ENCODE results near the gene PRR14.

The PRR14 gene

GRCh38 chr16:30660424-30661261 lies 9.9 kb downstream of the PRR14 start:
- DNase-seq = peak in 1 of 2 experiments; percentile 30

- DNase-seq = no peak
These were observed 11.7 kb downstream of the PRR14 start for GRCh38 chr16:30662449-30662848.

GRCh38 chr16:30663038-30663437 lies 12.3 kb downstream of the PRR14 start:
- no peak for DNase-seq

GRCh38 chr16:30663820-30664219 lies 13.1 kb downstream of the PRR14 start:
- no peak for DNase-seq

GRCh38 chr16:30664616-30665109 lies 13.9 kb downstream of the PRR14 start:
- DNase-seq = no peak

GRCh38 chr16:30665155-30665829 lies 14.5 kb downstream of the PRR14 start:
- DNase-seq = no peak

GRCh38 chr16:30665830-30666190 lies 15.1 kb downstream of the PRR14 start:
- no peak for DNase-seq

- DNase-seq = no peak
These were observed 15.9 kb downstream of the PRR14 start for GRCh38 chr16:30666681-30667080.

GRCh38 chr16:30667361-30667905 lies 16.7 kb downstream of the PRR14 start:
- DNase-seq = no peak

- no peak for DNase-seq
These were observed 17.6 kb downstream of the PRR14 start for GRCh38 chr16:30668393-30668792.

GRCh38 chr16:30669026-30669902 lies 18.5 kb downstream of the PRR14 start:
- no peak for DNase-seq

GRCh38 chr16:30669903-30670824 lies 19.4 kb downstream of the PRR14 start:
- no peak for DNase-seq

GRCh38 chr16:30675143-30675542 lies 24.4 kb downstream of the PRR14 start:
- DNase-seq = no peak

- DNase-seq = peak; percentile 15 to 32
These were observed 27.3 kb downstream of the PRR14 start for GRCh38 chr16:30677931-30678585.

- no peak for DNase-seq
These were observed 27.8 kb downstream of the PRR14 start for GRCh38 chr16:30678586-30678970.

GRCh38 chr16:30680326-30680725 lies 29.6 kb downstream of the PRR14 start:
- DNase-seq = no peak

GRCh38 chr16:30688701-30689100 lies 37.9 kb downstream of the PRR14 start:
- no peak for DNase-seq

GRCh38 chr16:30691907-30692306 lies 41.1 kb downstream of the PRR14 start:
- peak; percentile 54 to 72 for DNase-seq

GRCh38 chr16:30692396-30693064 lies 41.8 kb downstream of the PRR14 start:
- DNase-seq = peak; percentile 77 to 90

- no peak for DNase-seq
These were observed 44.4 kb downstream of the PRR14 start for GRCh38 chr16:30694926-30695693.

Data from NCI-H526 (cell line).